ENCODE results near the gene SLC16A5.
A peak's percentile ranks its signal among the peaks of the same experiment; 100 is the strongest.
"Not testable (repeated sequence)": the region's sequence is repeated elsewhere in the genome, so short reads cannot be mapped to it uniquely, and the experiment has no call there.

The SLC16A5 gene

GRCh38 chr17:75087558-75088453 is at the start of gene SLC16A5:
Gene SLC16A5 (plus strand): TSS chr17:75087954. CDS start chr17:75093637, 5,683 bp downstream.
- DNase-seq = peak; percentile 69

GRCh38 chr17:75039238-75039637 is 48.5 kb upstream of the SLC16A5 start:
- DNase-seq = no peak

GRCh38 chr17:75041656-75042280 is 46.0 kb upstream of the SLC16A5 start:
- DNase-seq = no peak

GRCh38 chr17:75043789-75044188 is 44.0 kb upstream of the SLC16A5 start:
- DNase-seq = not testable (repeated sequence)

GRCh38 chr17:75044716-75045115 is 43.0 kb upstream of the SLC16A5 start:
- DNase-seq = no peak

- DNase-seq = not testable (repeated sequence)
Measured at GRCh38 chr17:75045946-75046406, 41.8 kb upstream of the SLC16A5 start.

GRCh38 chr17:75046407-75047289 is 41.1 kb upstream of the SLC16A5 start, which contains the start of the genes ATP5PD and KCTD2:
Gene ATP5PD (minus strand): TSS chr17:75046969. CDS start chr17:75042650, 4,319 bp downstream.
Gene KCTD2 (plus strand): TSS chr17:75047225. CDS start chr17:75047251, 26 bp downstream.
- peak; percentile 98 for DNase-seq

- DNase-seq = peak; percentile 51
Measured at GRCh38 chr17:75047398-75048098, 40.2 kb upstream of the SLC16A5 start.

- no peak for DNase-seq
Measured at GRCh38 chr17:75048249-75048878, 39.4 kb upstream of the SLC16A5 start.

GRCh38 chr17:75049057-75049456 is 38.7 kb upstream of the SLC16A5 start:
- DNase-seq = no peak

- no peak for DNase-seq
Measured at GRCh38 chr17:75049706-75050105, 38.0 kb upstream of the SLC16A5 start.

- no peak for DNase-seq
Measured at GRCh38 chr17:75051941-75052340, 35.8 kb upstream of the SLC16A5 start.

GRCh38 chr17:75059369-75060345 is 28.1 kb upstream of the SLC16A5 start:
- no peak for DNase-seq

- no peak for DNase-seq
Measured at GRCh38 chr17:75060434-75061054, 27.2 kb upstream of the SLC16A5 start.

- DNase-seq = no peak
Measured at GRCh38 chr17:75061055-75061438, 26.7 kb upstream of the SLC16A5 start.

- no peak for DNase-seq
Measured at GRCh38 chr17:75061618-75062017, 26.1 kb upstream of the SLC16A5 start.

- no peak for DNase-seq
Measured at GRCh38 chr17:75063201-75063600, 24.6 kb upstream of the SLC16A5 start.

- no peak for DNase-seq
Measured at GRCh38 chr17:75063626-75064025, 24.1 kb upstream of the SLC16A5 start.

GRCh38 chr17:75064040-75064439 is 23.7 kb upstream of the SLC16A5 start:
- DNase-seq = no peak

GRCh38 chr17:75064460-75064859 is 23.3 kb upstream of the SLC16A5 start:
- DNase-seq = no peak
